Thymus (tissue), 11 donors: ENCODE results near the gene RAB36. TPM values are rescaled to one million over a fixed set of nuclear protein-coding genes. Genes with fewer than 3 reads are reported as not detected.

Experiments
- DNase-seq, 9 donors: peaks; one replicate each; pipeline ENCODE4 v3.0.0-alpha.2; 2013; ENCODE audit warnings: low spot score in 9 of 9, low read depth in 6 of 9, missing footprints in 1 of 9
- H3K27ac ChIP-seq, 2 donors: one replicate each; pipeline ENCODE4 v1.5.1; 2013; ENCODE audit warnings: control low read depth in 1 of 2, low read depth in 1 of 2, low read length in 1 of 2, mild to moderate bottlenecking in 1 of 2, moderate library complexity in 1 of 2
- H3K27me3 ChIP-seq, 2 donors: one replicate each; pipeline ENCODE4 v1.5.1; 2013; ENCODE audit warnings: low read length in 1 of 2; ENCODE audit not compliant: control insufficient read depth in 2 of 2, insufficient read depth in 1 of 2
- H3K36me3 ChIP-seq, 2 donors: one replicate each; pipeline ENCODE4 v1.5.1; 2013; ENCODE audit warnings: low read length in 1 of 2, mild to moderate bottlenecking in 1 of 2, moderate library complexity in 1 of 2; ENCODE audit not compliant: control insufficient read depth in 2 of 2, insufficient read depth in 2 of 2
- H3K4me1 ChIP-seq, 2 donors: one replicate each; pipeline ENCODE4 v1.5.1; 2013; ENCODE audit warnings: low read length in 2 of 2; ENCODE audit not compliant: control insufficient read depth in 2 of 2, insufficient read depth in 2 of 2
- H3K4me3 ChIP-seq, 2 donors: one replicate each; pipeline ENCODE4 v1.5.1; 2013; ENCODE audit warnings: low read length in 2 of 2, control low read depth in 1 of 2, mild to moderate bottlenecking in 1 of 2
- H3K9me3 ChIP-seq, 2 donors: one replicate each; pipeline ENCODE4 v1.5.1; 2013; ENCODE audit warnings: low read length in 1 of 2, mild to moderate bottlenecking in 1 of 2; ENCODE audit not compliant: control insufficient read depth in 2 of 2, insufficient read depth in 1 of 2
- WGBS: extraction: QIAGEN DNeasy Blood & Tissue Kit; methylation state at CpG from one replicate; pipeline ENCODE4 v1.1.7; 2013; 5-methylcytosine and 5-hydroxymethylcytosine counted together
- polyA plus RNA-seq: library from polyadenylated mRNA; stranded (reverse); fragments of 200-250 nt; gene quantifications from one replicate; pipeline ENCODE4 v1.2.3, GENCODE V29; 2013
- total RNA-seq: library from RNA; stranded (reverse); fragments of 120-200 nt; gene quantifications from one replicate; pipeline ENCODE4 v1.2.4, GENCODE V29; 2013
- donor health status: healthy.

RAB36 gene
- total and polyA plus RNA-seq, 2 donors: 0.42 to 0.46 TPM

GRCh38 chr22:23181721-23182308 is 36.5 kb downstream of the RAB36 start:
- peaks cover 3 to 4% of the 10 kb centered on the region in 2 donors for H3K36me3 ChIP-seq
- DNase-seq: peak in 2 of 9 donors; percentile 16 to 35
- H3K27me3 ChIP-seq: peaks cover 0 to 19% of the 10 kb centered on the region in 2 donors
- H3K27ac ChIP-seq: no peak overlapping the region
- H3K4me1 ChIP-seq: peaks cover 26 to 60% of the 10 kb centered on the region in 2 donors
- peaks cover 0 to 9% of the 10 kb centered on the region in 2 donors for H3K9me3 ChIP-seq
- 2% methylated on average over 43 of the region's 43 CpGs for WGBS
- H3K4me3 ChIP-seq: peak overlapping the region; percentile 55 to 64

- H3K4me3 ChIP-seq: peak overlapping the region; percentile 55 to 64
- peaks cover 26 to 63% of the 10 kb centered on the region in 2 donors for H3K4me1 ChIP-seq
- DNase-seq: peak in 2 of 9 donors; percentile 24 to 60
- peaks cover 4 to 6% of the 10 kb centered on the region in 2 donors for H3K36me3 ChIP-seq
- 5% methylated on average over 12 of the region's 12 CpGs for WGBS
- H3K27ac ChIP-seq: peak overlapping the region in 1 of 2 donors; percentile 24
- H3K9me3 ChIP-seq: peaks cover 0 to 3% of the 10 kb centered on the region in 2 donors
- H3K27me3 ChIP-seq: peaks cover 0 to 19% of the 10 kb centered on the region in 2 donors
These were observed 37.2 kb downstream of the RAB36 start for GRCh38 chr22:23182309-23183060.

GRCh38 chr22:23183061-23183698 is 37.9 kb downstream of the RAB36 start:
- H3K4me3 ChIP-seq: peak overlapping the region; percentile 55 to 64
- peaks cover 4 to 9% of the 10 kb centered on the region in 2 donors for H3K36me3 ChIP-seq
- peaks cover 26 to 67% of the 10 kb centered on the region in 2 donors for H3K4me1 ChIP-seq
- DNase-seq: peak in 2 of 9 donors; percentile 21 to 30
- H3K27me3 ChIP-seq: peaks cover 0 to 19% of the 10 kb centered on the region in 2 donors
- peak overlapping the region in 1 of 2 donors; percentile 24 for H3K27ac ChIP-seq
- H3K9me3 ChIP-seq: peaks cover 0 to 3% of the 10 kb centered on the region in 2 donors
- 6% methylated on average over 11 of the region's 11 CpGs for WGBS

- 50% methylated on average over 3 of the region's 3 CpGs for WGBS
- H3K27ac ChIP-seq: no peak overlapping the region
- H3K4me1 ChIP-seq: peaks cover 26 to 64% of the 10 kb centered on the region in 2 donors
- H3K4me3 ChIP-seq: no peak overlapping the region
- H3K9me3 ChIP-seq: peaks cover 0 to 3% of the 10 kb centered on the region in 2 donors
- peaks cover 4 to 9% of the 10 kb centered on the region in 2 donors for H3K36me3 ChIP-seq
- peaks cover 0 to 19% of the 10 kb centered on the region in 2 donors for H3K27me3 ChIP-seq
- no peak for DNase-seq
These were observed 39.0 kb downstream of the RAB36 start for GRCh38 chr22:23184100-23184763.

- Histone ChIP-seq H3K4me3 (no peak overlapping the region), H3K4me1 (peaks cover 27 to 61% of the 10 kb centered on the region in 2 donors)
- 54% methylated on average over 5 of the region's 5 CpGs for WGBS
These were observed 39.5 kb downstream of the RAB36 start for GRCh38 chr22:23184764-23185113.

GRCh38 chr22:23187211-23187610 is 41.9 kb downstream of the RAB36 start:
- H3K36me3 ChIP-seq: peaks cover 7 to 18% of the 10 kb centered on the region in 2 donors
- no peaks in the 10 kb centered on the region for H3K9me3 ChIP-seq
- H3K4me3 ChIP-seq: no peak overlapping the region
- peaks cover 30 to 58% of the 10 kb centered on the region in 2 donors for H3K4me1 ChIP-seq
- H3K27ac ChIP-seq: no peak overlapping the region
- DNase-seq: no peak
- 34% methylated on average over 4 of the region's 4 CpGs for WGBS
- H3K27me3 ChIP-seq: no peaks in the 10 kb centered on the region

More at GRCh38 chr22:23184764-23185113, 39.5 kb downstream of the RAB36 start:
- peaks cover 0 to 3% of the 10 kb centered on the region in 2 donors for H3K9me3 ChIP-seq
- H3K27ac ChIP-seq: no peak overlapping the region
- peaks cover 0 to 16% of the 10 kb centered on the region in 2 donors for H3K27me3 ChIP-seq
- peaks cover 5 to 10% of the 10 kb centered on the region in 2 donors for H3K36me3 ChIP-seq
- DNase-seq: no peak

- WGBS: 93% methylated on average over 7 of the region's 7 CpGs
- Histone ChIP-seq H3K36me3 (peaks cover 12 to 24% of the 10 kb centered on the region in 2 donors), H3K9me3 (no peaks in the 10 kb centered on the region), H3K27ac (no peak overlapping the region), H3K4me1 (peaks cover 23 to 49% of the 10 kb centered on the region in 2 donors), H3K27me3 (no peaks in the 10 kb centered on the region), H3K4me3 (no peak overlapping the region)
- DNase-seq: no peak
These were observed 42.8 kb downstream of the RAB36 start for GRCh38 chr22:23187871-23188700.

- no peak for DNase-seq
- no peak overlapping the region for H3K4me3 ChIP-seq
- H3K27me3 ChIP-seq: no peaks in the 10 kb centered on the region
- 91% methylated on average over 9 of the region's 9 CpGs for WGBS
- H3K36me3 ChIP-seq: peaks cover 10 to 27% of the 10 kb centered on the region in 2 donors
- H3K27ac ChIP-seq: no peak overlapping the region
- H3K9me3 ChIP-seq: no peaks in the 10 kb centered on the region
- peaks cover 6 to 28% of the 10 kb centered on the region in 2 donors for H3K4me1 ChIP-seq
These were observed 45.2 kb downstream of the RAB36 start for GRCh38 chr22:23190526-23190925.
